Measurements from ENCODE around the gene FAM13C. TPM values are rescaled to one million over a fixed set of nuclear protein-coding genes. Genes with fewer than 3 reads are reported as not detected.
A peak's percentile ranks its signal among the peaks of the same experiment; 100 is the strongest.

FAM13C gene
- total and polyA plus RNA-seq, 2 of the 13 experiments (the other 11 are each of a cell fraction or from before 2014, with no cell fraction given), result 0.07 to 0.26 TPM

GRCh38 chr10:59222788-59223187 is 139.6 kb downstream of the FAM13C start (continued):
- TF ChIP-seq EP300 (IDR thresholded peaks at IDR 0.05; ENCODE audit: low read depth in 2 of 2, low read length in 2 of 2) (peak in 1 of 2 experiments; percentile 50; a peak in 2 of 4 replicates), EP300 (CRISPR knock-in tag; IDR thresholded peaks at IDR 0.05; ENCODE audit: borderline replicate concordance) (no peak), SAP130 (CRISPR knock-in tag; IDR thresholded peaks at IDR 0.05; ENCODE audit: low read depth) (peak; percentile 57), ZNF558 (CRISPR knock-in tag; IDR thresholded peaks at IDR 0.05; ENCODE audit: borderline replicate concordance) (no peak), SKI (IDR thresholded peaks at IDR 0.05; ENCODE audit: partially characterized antibody) (peak; percentile 68), NCOA2 (CRISPR knock-in tag; IDR thresholded peaks at IDR 0.05) (peak; percentile 61; the same call in 1 of the 2 replicates), ZNF644 (CRISPR knock-in tag; IDR thresholded peaks at IDR 0.05; ENCODE audit: low read depth) (0 out of 2 replicates have a peak, but pooled peaks have one; percentile 58), FOXA1 (IDR thresholded peaks at IDR 0.05) (no peak), FOXA1 (CRISPR knock-in tag; IDR thresholded peaks at IDR 0.05) (peak; percentile 48; the same call in 1 of the 2 replicates), RFXAP (CRISPR knock-in tag; IDR thresholded peaks at IDR 0.05; ENCODE audit: borderline replicate concordance) (no peak), ZNF326 (CRISPR knock-in tag; IDR thresholded peaks at IDR 0.05; ENCODE audit: borderline replicate concordance) (no peak), ZNF552 (CRISPR knock-in tag; IDR thresholded peaks at IDR 0.05; ENCODE audit: borderline replicate concordance) (no peak), GLI4 (CRISPR knock-in tag; IDR thresholded peaks at IDR 0.05; ENCODE audit: borderline replicate concordance) (no peak), JUNB (CRISPR knock-in tag; IDR thresholded peaks at IDR 0.05; ENCODE audit: borderline replicate concordance) (no peak), RXRB (CRISPR knock-in tag; IDR thresholded peaks at IDR 0.05; ENCODE audit: borderline replicate concordance) (peak; percentile 56), NR2F6 (IDR thresholded peaks at IDR 0.05) (peak; percentile 23; the same call in 1 of the 2 replicates), NR2F6 (CRISPR knock-in tag; IDR thresholded peaks at IDR 0.05) (0 out of 2 replicates have a peak, but pooled peaks have one; percentile 17), BCL6 (CRISPR knock-in tag; IDR thresholded peaks at IDR 0.05) (peak; percentile 53), RARA (CRISPR knock-in tag; IDR thresholded peaks at IDR 0.05) (peak; percentile 28; the same call in 1 of the 2 replicates), ZNF335 (CRISPR knock-in tag; IDR thresholded peaks at IDR 0.05) (no peak), EEA1 (CRISPR knock-in tag; IDR thresholded peaks at IDR 0.05; ENCODE audit: borderline replicate concordance) (no peak)
- TF ChIP-seq, protein P1, sequence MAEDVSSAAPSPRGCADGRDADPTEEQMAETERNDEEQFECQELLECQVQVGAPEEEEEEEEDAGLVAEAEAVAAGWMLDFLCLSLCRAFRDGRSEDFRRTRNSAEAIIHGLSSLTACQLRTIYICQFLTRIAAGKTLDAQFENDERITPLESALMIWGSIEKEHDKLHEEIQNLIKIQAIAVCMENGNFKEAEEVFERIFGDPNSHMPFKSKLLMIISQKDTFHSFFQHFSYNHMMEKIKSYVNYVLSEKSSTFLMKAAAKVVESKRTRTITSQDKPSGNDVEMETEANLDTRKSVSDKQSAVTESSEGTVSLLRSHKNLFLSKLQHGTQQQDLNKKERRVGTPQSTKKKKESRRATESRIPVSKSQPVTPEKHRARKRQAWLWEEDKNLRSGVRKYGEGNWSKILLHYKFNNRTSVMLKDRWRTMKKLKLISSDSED (CRISPR knock-in tag; IDR thresholded peaks at IDR 0.05), result no peak
- TF ChIP-seq, protein P2, sequence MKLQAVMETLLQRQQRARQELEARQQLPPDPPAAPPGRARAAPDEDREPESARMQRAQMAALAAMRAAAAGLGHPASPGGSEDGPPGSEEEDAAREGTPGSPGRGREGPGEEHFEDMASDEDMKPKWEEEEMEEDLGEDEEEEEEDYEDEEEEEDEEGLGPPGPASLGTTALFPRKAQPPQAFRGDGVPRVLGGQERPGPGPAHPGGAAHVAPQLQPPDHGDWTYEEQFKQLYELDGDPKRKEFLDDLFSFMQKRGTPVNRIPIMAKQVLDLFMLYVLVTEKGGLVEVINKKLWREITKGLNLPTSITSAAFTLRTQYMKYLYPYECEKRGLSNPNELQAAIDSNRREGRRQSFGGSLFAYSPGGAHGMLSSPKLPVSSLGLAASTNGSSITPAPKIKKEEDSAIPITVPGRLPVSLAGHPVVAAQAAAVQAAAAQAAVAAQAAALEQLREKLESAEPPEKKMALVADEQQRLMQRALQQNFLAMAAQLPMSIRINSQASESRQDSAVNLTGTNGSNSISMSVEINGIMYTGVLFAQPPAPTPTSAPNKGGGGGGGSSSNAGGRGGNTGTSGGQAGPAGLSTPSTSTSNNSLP (IDR thresholded peaks at IDR 0.05; ENCODE audit: low read depth, low read length), result peak; percentile 63; the same call in 1 of the 2 replicates
- TF ChIP-seq, protein P3, sequence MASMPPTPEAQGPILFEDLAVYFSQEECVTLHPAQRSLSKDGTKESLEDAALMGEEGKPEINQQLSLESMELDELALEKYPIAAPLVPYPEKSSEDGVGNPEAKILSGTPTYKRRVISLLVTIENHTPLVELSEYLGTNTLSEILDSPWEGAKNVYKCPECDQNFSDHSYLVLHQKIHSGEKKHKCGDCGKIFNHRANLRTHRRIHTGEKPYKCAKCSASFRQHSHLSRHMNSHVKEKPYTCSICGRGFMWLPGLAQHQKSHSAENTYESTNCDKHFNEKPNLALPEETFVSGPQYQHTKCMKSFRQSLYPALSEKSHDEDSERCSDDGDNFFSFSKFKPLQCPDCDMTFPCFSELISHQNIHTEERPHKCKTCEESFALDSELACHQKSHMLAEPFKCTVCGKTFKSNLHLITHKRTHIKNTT (CRISPR knock-in tag; IDR thresholded peaks at IDR 0.05), result no peak
- TF ChIP-seq, protein P4, sequence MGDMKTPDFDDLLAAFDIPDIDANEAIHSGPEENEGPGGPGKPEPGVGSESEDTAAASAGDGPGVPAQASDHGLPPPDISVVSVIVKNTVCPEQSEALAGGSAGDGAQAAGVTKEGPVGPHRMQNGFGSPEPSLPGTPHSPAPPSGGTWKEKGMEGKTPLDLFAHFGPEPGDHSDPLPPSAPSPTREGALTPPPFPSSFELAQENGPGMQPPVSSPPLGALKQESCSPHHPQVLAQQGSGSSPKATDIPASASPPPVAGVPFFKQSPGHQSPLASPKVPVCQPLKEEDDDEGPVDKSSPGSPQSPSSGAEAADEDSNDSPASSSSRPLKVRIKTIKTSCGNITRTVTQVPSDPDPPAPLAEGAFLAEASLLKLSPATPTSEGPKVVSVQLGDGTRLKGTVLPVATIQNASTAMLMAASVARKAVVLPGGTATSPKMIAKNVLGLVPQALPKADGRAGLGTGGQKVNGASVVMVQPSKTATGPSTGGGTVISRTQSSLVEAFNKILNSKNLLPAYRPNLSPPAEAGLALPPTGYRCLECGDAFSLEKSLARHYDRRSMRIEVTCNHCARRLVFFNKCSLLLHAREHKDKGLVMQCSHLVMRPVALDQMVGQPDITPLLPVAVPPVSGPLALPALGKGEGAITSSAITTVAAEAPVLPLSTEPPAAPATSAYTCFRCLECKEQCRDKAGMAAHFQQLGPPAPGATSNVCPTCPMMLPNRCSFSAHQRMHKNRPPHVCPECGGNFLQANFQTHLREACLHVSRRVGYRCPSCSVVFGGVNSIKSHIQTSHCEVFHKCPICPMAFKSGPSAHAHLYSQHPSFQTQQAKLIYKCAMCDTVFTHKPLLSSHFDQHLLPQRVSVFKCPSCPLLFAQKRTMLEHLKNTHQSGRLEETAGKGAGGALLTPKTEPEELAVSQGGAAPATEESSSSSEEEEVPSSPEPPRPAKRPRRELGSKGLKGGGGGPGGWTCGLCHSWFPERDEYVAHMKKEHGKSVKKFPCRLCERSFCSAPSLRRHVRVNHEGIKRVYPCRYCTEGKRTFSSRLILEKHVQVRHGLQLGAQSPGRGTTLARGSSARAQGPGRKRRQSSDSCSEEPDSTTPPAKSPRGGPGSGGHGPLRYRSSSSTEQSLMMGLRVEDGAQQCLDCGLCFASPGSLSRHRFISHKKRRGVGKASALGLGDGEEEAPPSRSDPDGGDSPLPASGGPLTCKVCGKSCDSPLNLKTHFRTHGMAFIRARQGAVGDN (CRISPR knock-in tag; IDR thresholded peaks at IDR 0.05), result no peak

Data from HepG2 (cell line).